ENCODE results near the gene POMT1. TPM values are rescaled to one million over a fixed set of nuclear protein-coding genes. Genes with fewer than 3 reads are reported as not detected.

Gene POMT1
- total and polyA plus RNA-seq, 2 donors (not counting 3 experiments of a cell fraction or from before 2014, with no cell fraction given), result 44.7 to 53.9 TPM

- Histone ChIP-seq H4K20me1 (replicated peaks; ENCODE audit: control insufficient read depth, extremely low read depth, insufficient read depth, low read length) (no peaks in the 10 kb centered on the region), H3K27ac (ENCODE audit: insufficient read depth, low read depth, low read length) (no peak overlapping the region), H3K4me1 (ENCODE audit: control insufficient read depth, extremely low read depth, insufficient read depth, low read length) (no peaks in the 10 kb centered on the region), H3K4me2 (ENCODE audit: insufficient read depth, low read length) (no peak overlapping the region), H3K79me2 (ENCODE audit: control insufficient read depth, insufficient read depth, low read length) (no peaks in the 10 kb centered on the region), H3K9me1 (replicated peaks; ENCODE audit: control insufficient read depth, extremely low read depth, insufficient read depth, low read length) (no peaks in the 10 kb centered on the region), H3K4me3 (replicated peaks in 1 of 3; ENCODE audit: insufficient read depth in 1 of 3, low read depth in 1 of 3, low read length in 3 of 3) (no peak overlapping the region), H3K27me3 (ENCODE audit: control insufficient read depth in 2 of 2, insufficient read depth in 2 of 2, low read length in 2 of 2) (no peaks in the 10 kb centered on the region), H2AFZ (ENCODE audit: low read depth, low read length) (no peak overlapping the region), H3K36me3 (ENCODE audit: control insufficient read depth in 2 of 2, extremely low read depth in 1 of 2, insufficient read depth in 2 of 2, low read length in 2 of 2) (peaks cover 22 to 64% of the 10 kb centered on the region in 2 experiments), H3K9ac (replicated peaks; ENCODE audit: extremely low read depth, insufficient read depth, low read length) (no peak overlapping the region), H3K9me3 (replicated peaks; ENCODE audit: control insufficient read depth, insufficient read depth, low read length) (no peaks in the 10 kb centered on the region)
- FAIRE-seq (no peak), DNase-seq (ENCODE audit: low read depth, low spot score) (no peak)
- intact Hi-C loops (cut with micrococcal nuclease) (no loop called here), dilution Hi-C loops (cut with MboI; ENCODE audit: extremely low pct_ligation_motif_present, low sequenced_read_pairs) (no loop called here)
- no TSS peak for BruUV-seq (replicated peaks)
- ChIA-PET POLR2A (no interaction called here), CTCF (interaction anchor here (1.7 kb wide), 1 partner anchor 168 kb away, joined by 4 read pairs; no protein-coding TSS in a partner anchor)
- TF ChIP-seq POLR2A (IDR thresholded peaks at IDR 0.05; ENCODE audit: low read depth, low read length) (no peak), JUN (IDR thresholded peaks at IDR 0.05; ENCODE audit: borderline replicate concordance, insufficient read depth, insufficient read length, low read depth) (no peak), POLR2AphosphoS5 (IDR thresholded peaks at IDR 0.05; ENCODE audit: insufficient read depth, low read depth, low read length) (no peak), MAX (IDR thresholded peaks at IDR 0.05; ENCODE audit: insufficient read depth, insufficient read length) (no peak), MYC (IDR thresholded peaks at IDR 0.05; ENCODE audit: low read depth, low read length) (no peak), EZH2 (IDR thresholded peaks at IDR 0.05; ENCODE audit: borderline replicate concordance, low read depth, low read length, severe bottlenecking) (no peak), FOS (IDR thresholded peaks at IDR 0.05; ENCODE audit: borderline replicate concordance, insufficient read depth, low read length) (no peak), GATA2 (IDR thresholded peaks at IDR 0.05; ENCODE audit: insufficient read depth, insufficient read length, low read depth, low read length) (no peak)
These were observed 15.1 kb downstream of the POMT1 start for GRCh38 chr9:131517761-131518190.

- DNase-seq (ENCODE audit: low read depth, low spot score), result no peak
- no peaks in the 10 kb centered on the region for H3K9me1 ChIP-seq (replicated peaks; ENCODE audit: control insufficient read depth, extremely low read depth, insufficient read depth, low read length)
- H3K4me3 ChIP-seq (replicated peaks in 1 of 3; ENCODE audit: insufficient read depth in 1 of 3, low read depth in 1 of 3, low read length in 3 of 3), result no peak overlapping the region
- H2AFZ ChIP-seq (ENCODE audit: low read depth, low read length), result no peak overlapping the region
- no peak overlapping the region for H3K4me2 ChIP-seq (ENCODE audit: insufficient read depth, low read length)
- TF ChIP-seq MAX (IDR thresholded peaks at IDR 0.05; ENCODE audit: insufficient read depth, insufficient read length), result no peak
- TF ChIP-seq MYC (IDR thresholded peaks at IDR 0.05; ENCODE audit: low read depth, low read length), result no peak
- no peak for TF ChIP-seq FOS (IDR thresholded peaks at IDR 0.05; ENCODE audit: borderline replicate concordance, insufficient read depth, low read length)
- TF ChIP-seq POLR2A (IDR thresholded peaks at IDR 0.05; ENCODE audit: low read depth, low read length), result no peak
- no peak for TF ChIP-seq POLR2AphosphoS5 (IDR thresholded peaks at IDR 0.05; ENCODE audit: insufficient read depth, low read depth, low read length)
- no peak for TF ChIP-seq GATA2 (IDR thresholded peaks at IDR 0.05; ENCODE audit: insufficient read depth, insufficient read length, low read depth, low read length)
- TF ChIP-seq JUN (IDR thresholded peaks at IDR 0.05; ENCODE audit: borderline replicate concordance, insufficient read depth, insufficient read length, low read depth), result no peak
- no peak for TF ChIP-seq EZH2 (IDR thresholded peaks at IDR 0.05; ENCODE audit: borderline replicate concordance, low read depth, low read length, severe bottlenecking)
- TF ChIP-seq CTCF (IDR thresholded peaks at IDR 0.05; ENCODE audit: extremely low read depth in 1 of 2, insufficient read depth in 1 of 2, low read depth in 1 of 2, low read length in 2 of 2), result no peak
- no peaks in the 10 kb centered on the region for H4K20me1 ChIP-seq (replicated peaks; ENCODE audit: control insufficient read depth, extremely low read depth, insufficient read depth, low read length)
- intact Hi-C loops (cut with micrococcal nuclease) (no loop called here), dilution Hi-C loops (cut with MboI; ENCODE audit: extremely low pct_ligation_motif_present, low sequenced_read_pairs) (no loop called here)
- no peaks in the 10 kb centered on the region for H3K27me3 ChIP-seq (ENCODE audit: control insufficient read depth in 2 of 2, insufficient read depth in 2 of 2, low read length in 2 of 2)
- H3K36me3 ChIP-seq (ENCODE audit: control insufficient read depth in 2 of 2, extremely low read depth in 1 of 2, insufficient read depth in 2 of 2, low read length in 2 of 2), result peaks cover 21 to 60% of the 10 kb centered on the region in 2 experiments
- no peak overlapping the region for H3K9ac ChIP-seq (replicated peaks; ENCODE audit: extremely low read depth, insufficient read depth, low read length)
- BruUV-seq (replicated peaks), result no TSS peak
- CTCF ChIA-PET, result interaction anchor here (1.7 kb wide), 1 partner anchor 169 kb away, joined by 4 read pairs; no protein-coding TSS in a partner anchor
- FAIRE-seq, result no peak
- no peaks in the 10 kb centered on the region for H3K4me1 ChIP-seq (ENCODE audit: control insufficient read depth, extremely low read depth, insufficient read depth, low read length)
- POLR2A ChIA-PET, result no interaction called here
- H3K9me3 ChIP-seq (replicated peaks; ENCODE audit: control insufficient read depth, insufficient read depth, low read length), result no peaks in the 10 kb centered on the region
- no peaks in the 10 kb centered on the region for H3K79me2 ChIP-seq (ENCODE audit: control insufficient read depth, insufficient read depth, low read length)
- no peak overlapping the region for H3K27ac ChIP-seq (ENCODE audit: insufficient read depth, low read depth, low read length)
These were observed 15.8 kb downstream of the POMT1 start for GRCh38 chr9:131518553-131518952.
